GM18507 (cell line): ENCODE measurements around the gene GARIN5B.
"Not testable (repeated sequence)": the region's sequence is repeated elsewhere in the genome, so short reads cannot be mapped to it uniquely, and the experiment has no call there.

Experiments used
- DNase-seq: peaks from one replicate; pipeline ENCODE4 v3.0.0; 2011; ENCODE audit warnings: low read depth; ENCODE audit not compliant: insufficient read length; ENCODE audit errors: extremely low spot score
- FAIRE-seq: peaks from 2 replicates; lab custom pipeline; 2011; peaks lifted over from hg19 to GRCh38; lab: Jason Lieb, UNC

GARIN5B gene

DNA sequence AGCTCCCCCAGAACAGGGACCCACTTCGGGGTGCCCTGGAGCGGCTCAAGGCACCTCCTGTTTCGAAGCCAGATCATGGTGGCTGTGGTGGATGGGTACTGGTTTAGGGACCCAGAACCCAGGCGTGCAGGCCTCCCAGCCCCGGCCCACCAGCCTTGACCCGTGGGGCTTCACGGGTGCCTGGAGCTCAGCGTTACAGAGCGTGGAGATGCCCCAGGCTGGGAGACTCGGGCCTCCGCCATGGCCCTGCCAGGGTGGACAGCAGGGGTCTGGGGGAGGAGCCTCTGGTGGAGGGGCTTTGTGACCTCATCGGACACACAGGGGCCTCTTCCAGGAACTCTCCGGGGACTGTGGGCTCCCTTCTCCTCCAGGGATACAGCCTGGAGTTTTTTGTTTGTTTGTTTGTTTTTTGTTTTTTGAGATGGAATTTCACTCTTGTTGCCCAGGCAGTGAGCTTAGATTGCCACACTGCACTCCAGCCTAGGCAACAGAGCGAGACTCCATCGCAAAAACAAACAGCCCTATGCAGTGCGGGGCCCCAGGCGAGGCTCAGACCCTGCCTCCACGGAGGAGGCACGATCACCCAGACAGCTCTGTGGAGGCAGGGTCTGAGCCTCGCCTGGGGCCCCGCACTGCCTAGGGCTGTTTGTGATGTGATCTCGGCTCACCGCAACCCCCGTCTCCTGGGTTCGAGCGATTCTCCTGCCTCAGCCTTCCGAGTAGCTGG lies at the start of gene GARIN5B:
Gene GARIN5B (minus strand): TSS at position 271 of the 727 bp plus-strand sequence. CDS start 194 bp downstream, at position 77.
- no peak for DNase-seq
- FAIRE-seq, result no peak

DNA sequence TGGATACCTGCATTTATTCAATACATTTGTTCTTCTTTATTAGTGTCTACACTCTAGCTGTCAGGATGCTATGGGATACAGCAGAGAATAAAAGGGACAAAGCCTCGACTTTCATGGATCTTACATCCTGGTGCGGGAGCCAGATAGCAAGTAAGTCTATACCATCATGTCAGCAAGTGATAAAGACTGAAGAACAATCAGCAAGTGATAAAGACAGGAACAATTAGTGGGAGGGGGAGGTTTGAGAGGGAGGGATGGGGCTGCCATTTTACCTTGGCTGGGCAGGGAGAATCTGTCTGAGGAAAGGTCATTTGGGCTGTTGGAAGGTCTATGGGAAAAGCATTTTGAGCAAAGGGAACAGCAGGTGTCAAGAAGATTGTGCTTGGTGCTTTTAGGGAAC lies 47.1 kb upstream of the GARIN5B start:
- no peak for FAIRE-seq

GRCh38 chr19:55409179-55409578 lies 46.1 kb upstream of the GARIN5B start:
- not testable (repeated sequence) for DNase-seq, FAIRE-seq

More for the DNA sequence above, 47.1 kb upstream of the GARIN5B start:
- no peak for DNase-seq

GRCh38 chr19:55408533-55408872 lies 45.4 kb upstream of the GARIN5B start:
- FAIRE-seq, result no peak
- no peak for DNase-seq

DNA sequence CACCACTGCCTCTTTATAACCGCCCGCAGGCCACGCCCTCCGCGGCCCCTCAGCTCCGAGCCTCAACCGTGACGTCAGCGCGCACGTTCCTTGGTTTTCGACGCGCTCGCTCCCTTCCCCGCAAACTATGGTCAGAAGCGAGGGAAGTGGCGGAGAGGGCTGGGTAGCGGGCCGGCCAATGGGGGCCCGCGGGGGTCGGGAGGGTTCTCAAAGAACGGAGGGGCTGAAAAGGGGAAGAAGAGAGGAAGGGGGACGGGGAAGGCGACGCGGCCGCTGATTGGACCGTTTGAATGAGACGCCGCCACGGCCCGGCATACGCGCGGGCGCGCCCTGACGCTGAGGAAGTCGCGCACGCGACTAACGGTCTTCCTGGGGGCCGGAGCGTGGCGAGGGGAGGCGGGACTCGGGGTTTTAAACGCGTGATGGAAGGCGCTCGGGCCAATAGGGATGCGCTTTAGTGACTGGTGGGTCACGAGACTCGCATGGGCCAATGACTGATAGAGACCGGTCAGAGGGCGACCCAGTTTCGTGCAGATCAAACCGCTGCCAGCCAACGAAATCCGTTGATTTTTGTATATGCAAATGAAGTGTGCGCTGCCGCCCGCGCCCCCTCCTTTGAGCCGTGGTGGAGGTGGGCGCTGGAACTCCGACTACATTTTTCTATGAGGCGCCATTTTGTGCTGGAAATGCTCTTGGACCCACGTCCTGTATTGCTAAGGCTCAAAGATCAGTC lies 44.9 kb upstream of the GARIN5B start:
- FAIRE-seq, result peak; percentile 97
- peak; percentile 96 for DNase-seq

- FAIRE-seq, DNase-seq: not testable (repeated sequence)
Measured at GRCh38 chr19:55407550-55407799, 44.4 kb upstream of the GARIN5B start, which contains the start of gene UBE2S. TSS of gene UBE2S (minus strand) at chr19:55407788. CDS start at chr19:55407589, 199 bp downstream.

- DNase-seq (no peak), FAIRE-seq (no peak)
Measured at GRCh38 chr19:55406826-55407549, 43.9 kb upstream of the GARIN5B start.

DNA sequence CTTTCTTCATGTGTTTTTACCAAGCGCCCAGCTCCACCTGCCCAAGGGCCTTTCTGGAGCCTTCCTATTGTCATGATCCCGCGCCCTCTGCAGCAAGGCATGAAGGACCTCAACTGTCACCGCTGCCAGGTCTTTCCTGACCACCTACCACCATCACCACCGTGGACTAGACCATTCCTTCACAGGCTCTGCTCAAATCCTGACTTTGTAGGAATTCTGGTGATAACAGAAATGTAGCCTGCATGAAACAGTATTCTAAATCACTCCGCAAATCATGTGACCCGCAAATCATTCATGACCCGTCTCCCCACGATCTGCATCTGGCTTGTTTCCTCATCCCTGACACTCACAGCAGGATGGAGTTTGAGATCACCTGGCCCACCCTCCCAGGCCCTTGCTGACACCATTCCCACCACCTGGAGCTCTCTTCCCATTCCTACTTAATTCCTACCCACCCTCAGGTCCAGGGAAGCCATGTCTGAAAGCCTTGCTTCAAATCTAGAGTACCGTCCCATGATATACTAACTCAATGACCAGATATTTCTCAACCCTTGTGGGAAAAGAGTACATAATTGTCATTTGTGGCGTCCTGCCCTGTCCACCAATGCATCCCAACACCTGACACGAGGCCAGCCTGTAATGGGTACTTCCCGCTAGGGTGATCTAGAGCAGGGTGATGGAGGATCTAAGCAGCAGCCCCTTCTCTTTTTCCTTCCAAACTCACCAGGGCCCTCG lies 43.2 kb upstream of the GARIN5B start:
- no peak for FAIRE-seq
- DNase-seq, result no peak

DNA sequence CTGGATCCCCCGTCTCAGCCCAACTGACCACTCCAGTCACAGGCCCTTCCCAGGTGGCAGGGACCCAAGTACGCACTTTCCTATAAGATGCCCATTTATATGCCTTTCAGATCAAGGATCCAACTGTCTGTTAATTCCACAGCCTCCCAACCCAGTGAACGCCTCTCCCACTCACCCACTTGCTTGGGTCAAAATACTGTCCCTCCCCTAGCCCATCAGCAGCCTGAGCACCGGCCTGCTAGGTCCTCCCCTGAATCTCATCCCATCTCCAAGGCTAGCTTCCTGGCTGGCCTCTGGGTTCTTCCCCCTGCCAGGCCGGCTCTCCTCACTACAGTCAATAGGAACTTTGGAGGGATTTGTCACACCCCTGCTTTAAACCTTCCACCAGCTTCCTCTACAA lies 42.6 kb upstream of the GARIN5B start:
- FAIRE-seq, result no peak
- no peak for DNase-seq

- no peak for FAIRE-seq
- no peak for DNase-seq
Measured at GRCh38 chr19:55402509-55402908, 39.4 kb upstream of the GARIN5B start.

GRCh38 chr19:55401390-55401789 lies 38.3 kb upstream of the GARIN5B start:
- DNase-seq, FAIRE-seq: not testable (repeated sequence)

GRCh38 chr19:55400281-55401087 lies 37.4 kb upstream of the GARIN5B start:
- DNase-seq (no peak), FAIRE-seq (no peak)

DNA sequence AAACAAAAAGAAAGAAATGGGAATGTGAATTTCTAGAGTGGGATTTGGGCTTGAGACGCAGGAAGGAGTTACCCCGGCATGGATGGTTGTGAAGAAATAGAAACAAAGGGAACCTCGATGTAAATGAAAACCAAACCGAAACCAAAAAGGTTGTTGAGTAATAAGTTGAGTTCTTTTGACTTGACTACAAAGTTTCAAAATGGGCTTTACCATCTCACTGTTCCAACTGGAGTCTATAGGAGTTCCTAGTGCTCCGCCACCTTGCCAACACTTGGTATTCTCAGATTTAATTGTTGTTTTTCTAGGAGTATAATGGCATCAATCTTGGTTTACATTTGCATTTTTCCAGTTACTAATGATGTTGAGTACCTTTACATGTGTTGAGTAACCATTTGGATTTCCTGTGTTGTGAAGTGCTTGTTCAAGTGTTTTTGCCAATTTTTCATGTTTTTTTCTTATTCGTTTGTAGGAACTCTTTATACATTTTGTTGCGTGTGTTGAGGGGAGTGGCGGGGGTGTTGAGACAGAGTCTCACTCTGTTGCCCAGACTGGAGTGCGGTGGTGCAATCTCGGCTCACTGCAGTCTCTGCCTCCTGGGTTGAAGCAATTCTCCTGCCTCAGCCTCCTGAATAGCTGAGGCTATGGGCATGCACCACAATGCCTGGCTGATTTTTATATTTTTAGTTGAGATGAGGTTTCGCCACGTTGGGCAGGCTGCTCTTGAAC lies 35.3 kb upstream of the GARIN5B start:
- DNase-seq (no peak), FAIRE-seq (peak; percentile 78)

DNA sequence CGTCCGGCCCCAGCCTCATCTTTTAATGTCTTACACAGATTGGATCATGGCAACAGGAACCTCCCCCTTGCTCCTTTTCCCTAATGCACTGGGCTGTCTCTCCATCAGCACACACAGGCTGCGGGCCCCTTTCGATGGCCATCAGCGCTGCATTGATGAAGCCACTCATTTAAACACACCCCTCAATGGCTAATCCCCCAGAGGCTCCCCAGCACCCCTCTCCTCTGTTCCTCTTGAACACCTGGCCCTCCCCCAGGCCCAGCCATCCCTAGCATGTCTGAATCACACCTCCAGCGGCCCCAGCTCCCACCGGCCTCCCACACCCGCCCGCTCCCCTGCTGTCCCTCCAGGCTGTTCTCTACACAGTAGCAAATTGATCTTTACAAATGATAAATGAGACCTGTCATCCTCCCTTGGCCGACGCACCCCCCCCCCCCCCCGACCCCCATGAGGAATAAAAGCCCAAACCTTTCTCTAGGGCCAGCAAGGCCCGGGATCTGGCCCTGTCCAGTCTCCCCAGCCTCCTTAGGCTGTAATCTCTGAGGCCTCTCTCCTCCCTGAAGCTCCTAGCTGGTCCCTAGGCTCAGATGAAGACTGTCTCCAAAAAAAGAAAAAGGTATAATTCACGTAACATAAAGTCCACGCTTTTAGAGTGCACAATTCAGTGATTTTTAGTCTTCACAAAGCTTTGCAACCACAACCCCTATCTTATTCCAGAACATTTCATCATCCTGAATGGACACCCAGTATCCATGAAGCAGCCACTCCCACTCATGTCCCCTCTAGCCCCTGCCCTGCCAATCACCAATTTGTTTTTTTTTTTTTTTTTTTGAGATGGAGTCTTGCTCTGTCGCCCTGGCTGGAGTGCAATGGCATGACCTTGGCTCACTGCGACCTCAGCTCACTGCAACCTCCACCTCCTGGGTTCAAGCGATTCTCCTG lies 30.0 kb upstream of the GARIN5B start:
- FAIRE-seq (no peak), DNase-seq (no peak)

GRCh38 chr19:55391702-55392615 lies 28.9 kb upstream of the GARIN5B start:
- no peak for FAIRE-seq

GRCh38 chr19:55391191-55391670 lies 28.2 kb upstream of the GARIN5B start:
- no peak for DNase-seq

More at GRCh38 chr19:55391702-55392615, 28.9 kb upstream of the GARIN5B start:
- no peak for DNase-seq

More at GRCh38 chr19:55391191-55391670, 28.2 kb upstream of the GARIN5B start:
- no peak for FAIRE-seq
